ENCODE results near the gene TECTA. TPM values are rescaled to one million over a fixed set of nuclear protein-coding genes. Genes with fewer than 3 reads are reported as not detected.

The TECTA gene
- total and polyA plus RNA-seq, 4 donors = 2.1 to 5.5 (median 3.8) TPM

- Histone ChIP-seq H3K9me3 (ENCODE audit: control insufficient read depth, insufficient read depth, low read length) (no peaks in the 10 kb centered on the region), H3K27ac (ENCODE audit: low read depth, low read length) (no peak overlapping the region), H3K4me3 (ENCODE audit: low read depth, low read length) (no peak overlapping the region), H3K27me3 (ENCODE audit: control insufficient read depth, insufficient read depth, low read length) (no peaks in the 10 kb centered on the region), H3K4me1 (ENCODE audit: control insufficient read depth, insufficient read depth, low read length) (no peaks in the 10 kb centered on the region), H3K36me3 (ENCODE audit: control insufficient read depth, insufficient read depth, low read length) (peaks cover 7% of the 10 kb centered on the region)
- WGBS (ENCODE audit: insufficient coverage) = 97% methylated on average over 11 of the region's 11 CpGs
- DNase-seq (ENCODE audit: low read depth in 4 of 6, low spot score in 6 of 6) = no peak
Measured at GRCh38 chr11:121137005-121137404, 36.0 kb downstream of the TECTA start.

DNA sequence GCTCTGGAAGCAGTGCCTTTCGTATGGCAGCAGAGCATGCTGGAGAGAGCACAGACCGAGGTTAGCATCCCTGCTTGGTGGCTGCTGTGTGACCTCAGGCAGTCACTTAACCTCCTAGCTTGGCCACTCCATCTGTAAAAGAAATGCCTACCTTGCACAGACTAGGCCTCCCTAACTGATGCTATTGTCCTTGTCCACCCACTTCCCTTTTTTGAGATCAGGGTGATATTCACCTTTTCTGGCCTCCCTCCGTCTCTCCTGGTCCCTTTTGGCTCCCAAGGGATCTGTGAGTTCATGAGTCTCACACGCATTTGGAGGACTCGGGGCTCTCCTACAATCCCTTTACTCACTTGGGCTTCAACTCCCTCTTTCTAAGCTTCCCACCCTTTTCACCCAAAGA is 37.2 kb downstream of the TECTA start:
- no peaks in the 10 kb centered on the region for H3K9me3 ChIP-seq (ENCODE audit: control insufficient read depth, insufficient read depth, low read length)
- H3K27me3 ChIP-seq (ENCODE audit: control insufficient read depth, insufficient read depth, low read length) = no peaks in the 10 kb centered on the region
- H3K27ac ChIP-seq (ENCODE audit: low read depth, low read length) = no peak overlapping the region
- H3K4me1 ChIP-seq (ENCODE audit: control insufficient read depth, insufficient read depth, low read length) = no peaks in the 10 kb centered on the region
- 89% methylated on average over 5 of the region's 5 CpGs for WGBS (ENCODE audit: insufficient coverage)
- H3K36me3 ChIP-seq (ENCODE audit: control insufficient read depth, insufficient read depth, low read length) = peaks cover 7% of the 10 kb centered on the region
- no peak overlapping the region for H3K4me3 ChIP-seq (ENCODE audit: low read depth, low read length)
- no peak for DNase-seq (ENCODE audit: low read depth in 4 of 6, low spot score in 6 of 6)

DNA sequence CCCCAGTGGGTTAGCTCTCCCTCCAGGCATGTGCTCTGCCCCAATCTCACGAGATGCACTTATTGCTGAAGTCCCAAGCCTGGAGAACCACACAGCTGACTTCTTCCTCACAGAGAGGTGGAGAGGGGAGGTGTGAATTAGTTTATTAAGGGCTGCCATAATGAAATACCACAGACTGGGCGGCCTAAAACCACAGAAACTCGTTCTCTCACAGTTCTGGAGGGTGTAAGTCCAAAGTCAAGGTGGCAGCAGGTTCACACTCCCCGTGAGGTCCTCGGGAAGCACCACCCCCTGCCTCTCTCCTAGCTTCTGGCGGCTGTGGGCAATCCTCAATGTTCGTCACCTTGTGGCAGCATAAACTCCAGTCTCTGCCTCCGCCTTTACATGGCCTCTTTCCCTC is 39.3 kb downstream of the TECTA start:
- Histone ChIP-seq H3K9me3 (ENCODE audit: control insufficient read depth, insufficient read depth, low read length) (no peaks in the 10 kb centered on the region), H3K4me1 (ENCODE audit: control insufficient read depth, insufficient read depth, low read length) (no peaks in the 10 kb centered on the region), H3K36me3 (ENCODE audit: control insufficient read depth, insufficient read depth, low read length) (peaks cover 7% of the 10 kb centered on the region), H3K27ac (ENCODE audit: low read depth, low read length) (no peak overlapping the region), H3K27me3 (ENCODE audit: control insufficient read depth, insufficient read depth, low read length) (no peaks in the 10 kb centered on the region), H3K4me3 (ENCODE audit: low read depth, low read length) (no peak overlapping the region)
- whole genome bisulfite sequencing (ENCODE audit: insufficient coverage) = 94% methylated on average over 8 of the region's 8 CpGs
- DNase-seq (ENCODE audit: low read depth in 4 of 6, low spot score in 6 of 6) = no peak

GRCh38 chr11:121141066-121141465 is 40.0 kb downstream of the TECTA start:
- no peak overlapping the region for H3K4me3 ChIP-seq (ENCODE audit: low read depth, low read length)
- H3K27ac ChIP-seq (ENCODE audit: low read depth, low read length) = no peak overlapping the region
- no peak for DNase-seq (ENCODE audit: low read depth in 4 of 6, low spot score in 6 of 6)
- H3K4me1 ChIP-seq (ENCODE audit: control insufficient read depth, insufficient read depth, low read length) = no peaks in the 10 kb centered on the region
- WGBS (ENCODE audit: insufficient coverage) = no CpG with 5 or more reads among the region's 1 CpG
- H3K36me3 ChIP-seq (ENCODE audit: control insufficient read depth, insufficient read depth, low read length) = peaks cover 11% of the 10 kb centered on the region
- H3K27me3 ChIP-seq (ENCODE audit: control insufficient read depth, insufficient read depth, low read length) = no peaks in the 10 kb centered on the region
- H3K9me3 ChIP-seq (ENCODE audit: control insufficient read depth, insufficient read depth, low read length) = no peaks in the 10 kb centered on the region

GRCh38 chr11:121143921-121144320 is 42.9 kb downstream of the TECTA start:
- 82% methylated on average over 5 of the region's 5 CpGs for WGBS (ENCODE audit: insufficient coverage)
- no peaks in the 10 kb centered on the region for H3K9me3 ChIP-seq (ENCODE audit: control insufficient read depth, insufficient read depth, low read length)
- H3K27me3 ChIP-seq (ENCODE audit: control insufficient read depth, insufficient read depth, low read length) = no peaks in the 10 kb centered on the region
- DNase-seq (ENCODE audit: low read depth in 4 of 6, low spot score in 6 of 6) = no peak
- no peak overlapping the region for H3K4me3 ChIP-seq (ENCODE audit: low read depth, low read length)
- H3K36me3 ChIP-seq (ENCODE audit: control insufficient read depth, insufficient read depth, low read length) = peaks cover 7% of the 10 kb centered on the region
- no peak overlapping the region for H3K27ac ChIP-seq (ENCODE audit: low read depth, low read length)
- H3K4me1 ChIP-seq (ENCODE audit: control insufficient read depth, insufficient read depth, low read length) = no peaks in the 10 kb centered on the region

DNA sequence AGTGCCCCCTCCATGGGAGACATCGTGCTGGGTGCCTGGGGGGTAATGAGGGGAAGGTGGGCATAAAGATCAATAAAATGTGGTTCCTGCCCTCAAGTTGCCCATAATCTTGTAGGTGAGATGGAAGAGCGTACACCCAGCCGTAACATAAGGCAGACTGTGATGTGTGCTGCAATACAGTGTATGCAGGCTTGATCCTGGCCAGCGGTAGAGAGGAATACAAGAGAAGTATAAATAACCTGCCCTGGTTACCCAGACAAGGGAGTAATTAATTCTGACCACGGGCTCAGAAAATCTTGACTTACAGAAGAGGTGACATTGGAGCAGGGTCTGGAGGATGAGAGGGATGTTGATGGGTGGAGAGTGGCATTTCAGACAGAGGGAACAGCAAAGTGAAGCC is 43.7 kb downstream of the TECTA start:
- H3K27me3 ChIP-seq (ENCODE audit: control insufficient read depth, insufficient read depth, low read length) = no peaks in the 10 kb centered on the region
- no peaks in the 10 kb centered on the region for H3K4me1 ChIP-seq (ENCODE audit: control insufficient read depth, insufficient read depth, low read length)
- no peak overlapping the region for H3K27ac ChIP-seq (ENCODE audit: low read depth, low read length)
- no peak for DNase-seq (ENCODE audit: low read depth in 4 of 6, low spot score in 6 of 6)
- peaks cover 7% of the 10 kb centered on the region for H3K36me3 ChIP-seq (ENCODE audit: control insufficient read depth, insufficient read depth, low read length)
- H3K9me3 ChIP-seq (ENCODE audit: control insufficient read depth, insufficient read depth, low read length) = no peaks in the 10 kb centered on the region
- H3K4me3 ChIP-seq (ENCODE audit: low read depth, low read length) = no peak overlapping the region
- 87% methylated on average over 4 of the region's 5 CpGs for WGBS (ENCODE audit: insufficient coverage)

DNA sequence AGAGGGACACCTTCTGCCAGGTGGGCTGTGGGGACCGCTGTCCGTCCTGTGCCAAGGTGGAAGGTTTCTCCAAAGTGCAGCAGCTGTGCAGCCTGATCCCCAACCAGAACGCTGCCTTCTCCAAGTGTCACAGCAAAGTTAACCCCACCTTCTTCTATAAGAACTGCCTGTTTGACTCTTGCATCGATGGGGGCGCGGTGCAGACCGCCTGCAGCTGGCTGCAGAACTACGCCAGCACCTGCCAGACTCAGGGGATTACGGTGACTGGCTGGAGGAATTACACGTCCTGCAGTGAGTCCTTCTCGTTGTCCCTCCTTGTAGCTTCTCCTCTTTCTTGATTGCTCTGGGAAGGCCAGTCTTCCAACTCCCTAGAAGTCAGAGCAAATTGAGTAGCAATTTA is 44.8 kb downstream of the TECTA start:
- H3K36me3 ChIP-seq (ENCODE audit: control insufficient read depth, insufficient read depth, low read length) = peaks cover 7% of the 10 kb centered on the region
- 95% methylated on average over 11 of the region's 11 CpGs for WGBS (ENCODE audit: insufficient coverage)
- no peaks in the 10 kb centered on the region for H3K9me3 ChIP-seq (ENCODE audit: control insufficient read depth, insufficient read depth, low read length)
- no peaks in the 10 kb centered on the region for H3K4me1 ChIP-seq (ENCODE audit: control insufficient read depth, insufficient read depth, low read length)
- no peak overlapping the region for H3K4me3 ChIP-seq (ENCODE audit: low read depth, low read length)
- DNase-seq (ENCODE audit: low read depth in 4 of 6, low spot score in 6 of 6) = no peak
- H3K27me3 ChIP-seq (ENCODE audit: control insufficient read depth, insufficient read depth, low read length) = no peaks in the 10 kb centered on the region
- no peak overlapping the region for H3K27ac ChIP-seq (ENCODE audit: low read depth, low read length)

DNA sequence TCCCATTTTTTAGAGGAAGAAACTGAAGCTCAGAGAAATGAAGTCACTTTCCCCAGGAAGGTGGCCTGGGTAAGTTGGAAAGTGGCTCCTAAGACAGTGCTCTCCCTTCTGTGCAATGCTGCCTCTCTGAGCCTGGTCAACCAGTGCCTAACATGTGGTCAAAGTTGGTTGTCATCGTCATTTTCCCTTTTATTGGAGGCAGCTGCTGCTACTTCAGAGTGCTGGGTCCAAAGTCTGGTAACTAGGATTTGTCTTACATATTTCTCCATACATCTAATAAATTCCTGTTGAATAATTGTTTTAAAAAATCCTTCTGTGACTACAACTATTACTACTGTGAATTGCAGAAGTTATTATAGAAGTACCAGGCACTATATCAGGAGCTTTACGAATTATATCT is 48.1 kb downstream of the TECTA start:
- no peak overlapping the region for H3K27ac ChIP-seq (ENCODE audit: low read depth, low read length)
- H3K9me3 ChIP-seq (ENCODE audit: control insufficient read depth, insufficient read depth, low read length) = no peaks in the 10 kb centered on the region
- no peaks in the 10 kb centered on the region for H3K27me3 ChIP-seq (ENCODE audit: control insufficient read depth, insufficient read depth, low read length)
- no CpG with 5 or more reads among the region's 2 CpGs for WGBS (ENCODE audit: insufficient coverage)
- H3K4me1 ChIP-seq (ENCODE audit: control insufficient read depth, insufficient read depth, low read length) = no peaks in the 10 kb centered on the region
- no peak for DNase-seq (ENCODE audit: low read depth in 4 of 6, low spot score in 6 of 6)
- H3K4me3 ChIP-seq (ENCODE audit: low read depth, low read length) = no peak overlapping the region
- peaks cover 8% of the 10 kb centered on the region for H3K36me3 ChIP-seq (ENCODE audit: control insufficient read depth, insufficient read depth, low read length)

DNA sequence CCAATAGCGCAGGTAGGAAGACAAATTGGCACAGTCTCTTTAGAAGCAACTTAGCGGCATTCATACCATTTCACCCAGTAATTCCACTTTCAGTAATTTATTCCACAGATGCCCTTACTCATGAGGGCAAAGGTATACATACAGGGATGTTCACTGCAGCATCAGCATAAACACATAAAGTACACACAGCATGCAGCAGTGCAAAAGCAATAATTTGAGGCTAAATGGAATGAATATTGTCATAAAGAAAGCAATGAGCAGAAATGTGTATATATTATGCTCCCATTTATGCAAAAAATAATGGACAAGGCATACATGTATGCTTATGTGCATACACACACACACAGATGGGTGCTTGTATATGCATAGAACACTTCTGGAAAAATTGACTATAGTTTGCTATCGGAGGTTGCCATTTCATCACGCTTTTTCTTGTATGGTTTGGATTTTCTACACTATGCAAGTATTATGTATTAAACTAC is 50.2 kb downstream of the TECTA start:
- DNase-seq (ENCODE audit: low read depth in 4 of 6, low spot score in 6 of 6) = no peak
- peaks cover 4% of the 10 kb centered on the region for H3K36me3 ChIP-seq (ENCODE audit: control insufficient read depth, insufficient read depth, low read length)
- H3K27me3 ChIP-seq (ENCODE audit: control insufficient read depth, insufficient read depth, low read length) = no peaks in the 10 kb centered on the region
- H3K4me3 ChIP-seq (ENCODE audit: low read depth, low read length) = no peak overlapping the region
- H3K27ac ChIP-seq (ENCODE audit: low read depth, low read length) = no peak overlapping the region
- 80% methylated on average over 1 of the region's 4 CpGs for WGBS (ENCODE audit: insufficient coverage)
- no peaks in the 10 kb centered on the region for H3K9me3 ChIP-seq (ENCODE audit: control insufficient read depth, insufficient read depth, low read length)
- H3K4me1 ChIP-seq (ENCODE audit: control insufficient read depth, insufficient read depth, low read length) = no peaks in the 10 kb centered on the region

DNA sequence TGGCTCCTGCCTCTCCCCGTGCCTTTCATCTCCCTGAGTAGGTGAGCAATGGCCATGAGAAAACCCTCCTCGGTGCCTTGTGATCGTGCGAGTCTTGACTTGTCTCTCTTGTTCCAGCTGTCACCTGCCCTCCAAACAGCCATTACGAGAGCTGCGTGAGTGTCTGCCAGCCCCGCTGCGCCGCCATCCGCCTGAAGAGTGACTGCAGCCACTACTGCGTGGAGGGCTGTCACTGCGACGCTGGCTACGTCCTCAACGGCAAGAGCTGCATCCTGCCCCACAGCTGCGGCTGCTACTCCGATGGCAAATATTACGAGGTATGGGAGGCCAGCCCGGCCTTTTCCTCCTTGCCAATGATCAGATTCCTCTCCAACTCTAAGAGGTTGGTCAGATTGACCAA is 51.7 kb downstream of the TECTA start:
- Histone ChIP-seq H3K4me3 (ENCODE audit: low read depth, low read length) (no peak overlapping the region), H3K4me1 (ENCODE audit: control insufficient read depth, insufficient read depth, low read length) (no peaks in the 10 kb centered on the region), H3K27ac (ENCODE audit: low read depth, low read length) (no peak overlapping the region), H3K36me3 (ENCODE audit: control insufficient read depth, insufficient read depth, low read length) (peaks cover 6% of the 10 kb centered on the region), H3K9me3 (ENCODE audit: control insufficient read depth, insufficient read depth, low read length) (no peaks in the 10 kb centered on the region), H3K27me3 (ENCODE audit: control insufficient read depth, insufficient read depth, low read length) (no peaks in the 10 kb centered on the region)
- WGBS (ENCODE audit: insufficient coverage) = 90% methylated on average over 19 of the region's 19 CpGs
- DNase-seq (ENCODE audit: low read depth in 4 of 6, low spot score in 6 of 6) = no peak
